Erythroblast (primary cell): Measurements from ENCODE around the gene CSTF3.

ENCODE experiments used
- GATA1 ChIP-seq: IDR thresholded peaks from 2 replicates; pipeline ENCODE4 v1.6.1; 2011; ENCODE audit warnings: low read depth, mild to moderate bottlenecking, control low read depth, low read length, moderate library complexity
- POLR2A ChIP-seq: IDR thresholded peaks from 2 replicates; pipeline ENCODE4 v1.6.1; 2011; ENCODE audit warnings: mild to moderate bottlenecking, low read length

- TF ChIP-seq POLR2A (no peak), GATA1 (no peak)
These were observed 104.0 kb downstream of the CSTF3 start for GRCh38 chr11:33057284-33057683.
